ENCODE data around the gene RINL. TPM values are rescaled to one million over a fixed set of nuclear protein-coding genes. Genes with fewer than 3 reads are reported as not detected.

RINL gene
- total and polyA plus RNA-seq, 2 of the 8 experiments (the other 6 are each of a cell fraction or from before 2014, with no cell fraction given) = 11.1 to 11.9 TPM

DNA sequence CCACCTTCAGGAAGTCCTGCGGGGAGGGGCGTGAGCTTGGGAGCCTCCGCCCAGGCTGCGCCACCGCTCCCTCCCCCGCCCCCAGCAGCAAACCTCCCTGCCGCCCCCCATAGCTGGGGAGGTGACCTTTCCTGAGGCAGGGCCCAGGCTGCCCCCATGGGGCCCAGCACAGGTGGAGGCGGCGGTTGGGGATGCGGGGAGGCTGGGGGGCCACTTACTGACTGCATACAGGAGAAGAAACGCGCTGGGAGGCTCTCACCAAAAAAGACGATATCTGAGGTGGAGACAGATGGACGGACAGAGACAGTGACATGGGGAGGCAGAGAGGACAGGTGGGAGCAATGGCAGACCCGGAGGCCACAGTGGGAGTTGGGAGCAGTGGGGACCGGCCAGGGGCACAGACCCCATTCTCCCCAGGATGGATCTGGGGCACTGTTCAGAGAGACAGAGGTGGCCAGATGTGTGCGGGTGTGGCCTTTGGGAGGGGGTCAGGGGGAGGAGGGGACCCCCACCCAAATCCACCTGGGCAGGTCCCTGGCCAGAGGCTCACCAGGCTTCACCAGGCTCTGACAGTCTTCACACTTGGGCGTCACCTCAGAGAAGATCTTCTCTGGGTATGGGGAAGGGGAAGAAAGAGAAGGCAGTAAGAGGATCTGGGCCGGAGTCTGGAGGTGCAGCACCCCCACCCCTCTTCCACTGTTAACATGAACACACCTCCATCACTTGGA, 3.0 kb upstream of the RINL start:
- no peaks in the 10 kb centered on the region for H3K9me3 ChIP-seq (ENCODE audit: insufficient read depth in 2 of 2, low read depth in 1 of 2, low read length in 1 of 2)
- CTCF ChIA-PET (ENCODE audit: partially characterized antibody) = interaction anchor here (0.7 to 2.5 kb wide), 4 partner anchors 11 to 29 kb away, joined by 4 to 20 read pairs (median 6); no protein-coding TSS in a partner anchor
- no peak overlapping the region for H3K4ac ChIP-seq (replicated peaks; ENCODE audit: insufficient read length, low read depth, low read length)
- H3K4me3 ChIP-seq (ENCODE audit: extremely low read depth in 1 of 4, insufficient read depth in 2 of 4, low read depth in 3 of 4, low read length in 4 of 4) = no peak overlapping the region
- no peaks in the 10 kb centered on the region for H4K20me1 ChIP-seq (replicated peaks in 1 of 2; ENCODE audit: control insufficient read depth in 1 of 2, insufficient read depth in 2 of 2, low read length in 2 of 2)
- FAIRE-seq (no peak), DNase-seq (ENCODE audit: low read depth in 1 of 2, low spot score in 2 of 2) (no peak)
- H3K18ac ChIP-seq (ENCODE audit: extremely low read depth, low read length) = no peak overlapping the region
- H2BK5ac ChIP-seq (ENCODE audit: low read depth, low read length) = no peak overlapping the region
- H2AK5ac ChIP-seq (ENCODE audit: low read depth, low read length) = no peak overlapping the region
- H2BK12ac ChIP-seq (ENCODE audit: low read depth, low read length) = no peak overlapping the region
- H2BK120ac ChIP-seq (replicated peaks; ENCODE audit: low read depth, low read length) = no peak overlapping the region
- H2BK15ac ChIP-seq (ENCODE audit: low read length) = no peak overlapping the region
- H3K14ac ChIP-seq (ENCODE audit: insufficient read length) = no peak overlapping the region
- H3K9ac ChIP-seq (replicated peaks in 1 of 4; ENCODE audit: extremely low read depth in 1 of 4, low read depth in 3 of 4, low read length in 3 of 4) = no peak overlapping the region
- H3K36me3 ChIP-seq (ENCODE audit: control insufficient read depth in 2 of 4, insufficient read depth in 4 of 4, low read length in 3 of 4) = no peaks in the 10 kb centered on the region
- H2BK20ac ChIP-seq (ENCODE audit: low read length) = no peak overlapping the region
- H3K27ac ChIP-seq (ENCODE audit: low read depth, low read length) = no peak overlapping the region
- no peak overlapping the region for H3K23ac ChIP-seq (ENCODE audit: insufficient read length)
- H3K23me2 ChIP-seq (ENCODE audit: low read depth, low read length) = no peaks in the 10 kb centered on the region
- no peaks in the 10 kb centered on the region for H3K79me2 ChIP-seq (ENCODE audit: control insufficient read depth in 1 of 2, insufficient read depth in 2 of 2, low read length in 2 of 2)
- no peak overlapping the region for H2AFZ ChIP-seq (ENCODE audit: low read length)
- POLR2A ChIA-PET (ENCODE audit: partially characterized antibody) = interaction anchor here (0.6 to 6.1 kb wide), 4 partner anchors 10 to 195 kb away, joined by 4 to 35 read pairs (median 4); no protein-coding TSS in a partner anchor
- H3K27me3 ChIP-seq (replicated peaks in 1 of 4; ENCODE audit: control insufficient read depth in 3 of 4, extremely low read depth in 1 of 4, insufficient read depth in 3 of 4, low read length in 3 of 4) = no peaks in the 10 kb centered on the region
- H3K79me1 ChIP-seq (ENCODE audit: low read depth, low read length) = no peaks in the 10 kb centered on the region
- H3K4me1 ChIP-seq (replicated peaks in 1 of 4; ENCODE audit: control insufficient read depth in 3 of 4, insufficient read depth in 4 of 4, low read length in 3 of 4) = peaks cover 0 to 8% (median 3%) of the 10 kb centered on the region in 4 experiments; a peak in 6 of 7 replicates
- no peak overlapping the region for H4K91ac ChIP-seq (replicated peaks; ENCODE audit: insufficient read length, low read length)
- H3K56ac ChIP-seq (replicated peaks; ENCODE audit: insufficient read length, low read depth, low read length) = no peak overlapping the region
- no peak overlapping the region for H4K5ac ChIP-seq (ENCODE audit: insufficient read length, low read depth, low read length)
- 90% methylated on average over 12 of the region's 19 CpGs; no CpG with 5 or more reads in 1 of the 2 experiments for WGBS, 2 experiments (ENCODE audit: extremely low coverage in 1 of 2, insufficient coverage in 1 of 2, insufficient read length in 1 of 2, insufficient replicate concordance in 2 of 2, low coverage in 1 of 2, low lambda C conversion rate in 2 of 2, missing lambda C conversion rate in 1 of 2)
- no peak overlapping the region for H3K4me2 ChIP-seq (ENCODE audit: insufficient read depth in 1 of 2, low read depth in 2 of 2, low read length in 2 of 2)
- 0 out of 2 replicates have a peak overlapping the region, but pooled peaks have one; percentile 21 for H4K8ac ChIP-seq (ENCODE audit: extremely low read depth, insufficient read depth, low read length)
- TF ChIP-seq BACH1 (IDR thresholded peaks at IDR 0.05; ENCODE audit: low read length) = no peak
- no peak for TF ChIP-seq RAD21 (IDR thresholded peaks at IDR 0.05 in 1 of 2, conservative IDR thresholded peaks at IDR 0.05 in 1 of 2; ENCODE audit: low read depth in 2 of 2, low read length in 2 of 2)
- no peak for TF ChIP-seq BCL11A (IDR thresholded peaks at IDR 0.05; ENCODE audit: low read depth in 2 of 2, low read length in 2 of 2)
- no peak for TF ChIP-seq SP4 (IDR thresholded peaks at IDR 0.05; ENCODE audit: low read length)
- TF ChIP-seq SRF (IDR thresholded peaks at IDR 0.05; ENCODE audit: low read depth, low read length) = no peak
- no peak for TF ChIP-seq NANOG (IDR thresholded peaks at IDR 0.05; ENCODE audit: insufficient read depth, low read depth, low read length, poor library complexity, severe bottlenecking)
- TF ChIP-seq CTBP2 (IDR thresholded peaks at IDR 0.05; ENCODE audit: borderline replicate concordance, insufficient read depth, insufficient read length, low read length) = no peak
- no peak for TF ChIP-seq EGR1 (IDR thresholded peaks at IDR 0.05; ENCODE audit: borderline replicate concordance, low read depth, low read length)
- no peak for TF ChIP-seq E2F6 (IDR thresholded peaks at IDR 0.05)

Data from H1 (cell line).